K562 (cell line): ENCODE data around the gene TTC32. TPM values are rescaled to one million over a fixed set of nuclear protein-coding genes. Genes with fewer than 3 reads are reported as not detected.

ENCODE experiments used
- ATAC-seq: fragments of 200-7000 bp; cut with Tn5 transposase; 3 replicates; pipeline ENCODE4 v1.9.1; 2020; ENCODE audit warnings: moderate library complexity
- BruUV-seq: library from RNA; stranded (reverse); fragments of 400-500 nt; replicated peaks from 2 replicates; lab custom pipeline; 2021; lab: Mats Ljungman, UMichigan
- CTCF ChIA-PET: fragments of 300-600 bp; formaldehyde crosslinking; extraction: SDS; loops from one replicate; lab custom pipeline; 2021; ENCODE audit warnings: low intra/inter-chr PET ratio; lab: Yijun Ruan, JAX
- POLR2A ChIA-PET: fragments of 300-600, 350-650 bp; sonication (Branson Sonifier 250); formaldehyde crosslinking; extraction: SDS; loops from one replicate; lab custom pipeline; 2021; ENCODE audit warnings: antibody characterized with exemption, inconsistent platforms; lab: Yijun Ruan, JAX
- DNase-seq, 4 experiments: peaks; one replicate each; pipeline versions ENCODE4 v3.0.0 to v3.0.0-alpha.2; 2011 to 2018; ENCODE audit warnings: low spot score in 3 of 4, mixed read lengths in 3 of 4; ENCODE audit errors: extremely low read depth in 1 of 4
- FAIRE-seq: peaks from 2 replicates; lab custom pipeline; 2011; peaks lifted over from hg19 to GRCh38; lab: Jason Lieb, UNC
- H2AFZ ChIP-seq: 2 replicates; pipeline ENCODE4 v1.6.0; 2011; ENCODE audit warnings: low read depth, low read length, control low read depth, inconsistent platforms
- H3K27ac ChIP-seq: fragments of 200-600 bp; 3 replicates; pipeline ENCODE4 v1.8.0; 2011; ENCODE audit warnings: low read depth, mild to moderate bottlenecking, control low read depth, inconsistent platforms, low read length, moderate library complexity, mixed read lengths; ENCODE audit errors: extremely low read depth
- H3K27me3 ChIP-seq, 2 experiments: fragments of 300-600 bp in 1 of 2; 2 replicates in 1 of 2; 3 replicates in 1 of 2; pipeline versions ENCODE4 v1.6.0 to v1.8.0; 2011; ENCODE audit warnings: inconsistent platforms in 2 of 2, low read length in 2 of 2, mild to moderate bottlenecking in 1 of 2, mixed read lengths in 1 of 2, moderate library complexity in 1 of 2; ENCODE audit not compliant: control insufficient read depth in 2 of 2, insufficient read depth in 2 of 2
- H3K36me3 ChIP-seq: fragments of 300-600 bp; 3 replicates; pipeline ENCODE4 v1.8.0; 2011; ENCODE audit warnings: mild to moderate bottlenecking, low read length, inconsistent platforms; ENCODE audit not compliant: control insufficient read depth, insufficient read depth
- H3K4me1 ChIP-seq, 2 experiments: fragments of 200-600 bp in 1 of 2; replicated peaks in 1 of 2; 2 replicates in 1 of 2; 3 replicates in 1 of 2; pipeline versions ENCODE4 v1.5.1 to v1.8.0; 2011; ENCODE audit warnings: inconsistent platforms in 2 of 2, low read length in 2 of 2, mild to moderate bottlenecking in 1 of 2, mixed read lengths in 1 of 2, moderate library complexity in 1 of 2; ENCODE audit not compliant: control insufficient read depth in 2 of 2, insufficient read depth in 2 of 2
- H3K4me2 ChIP-seq: 2 replicates; pipeline ENCODE4 v1.6.1; 2011; ENCODE audit warnings: low read length, control low read depth, inconsistent platforms, mixed read lengths; ENCODE audit not compliant: insufficient read depth
- H3K4me3 ChIP-seq: fragments of 200-600 bp; sonication (generic), shearing (Covaris generic); 2 replicates; pipeline ENCODE4 v1.5.1; 2016; ENCODE audit warnings: control low read depth, inconsistent platforms
- H3K79me2 ChIP-seq: fragments of 200-600 bp; 3 replicates; pipeline ENCODE4 v1.8.0; 2011; ENCODE audit warnings: low read length, inconsistent platforms; ENCODE audit not compliant: control insufficient read depth, insufficient read depth
- H3K9ac ChIP-seq, 2 experiments: 2 replicates each; pipeline versions ENCODE4 v1.6.0 to v1.6.1; 2011; ENCODE audit warnings: low read depth in 2 of 2, low read length in 2 of 2, control low read depth in 1 of 2, inconsistent platforms in 1 of 2, mild to moderate bottlenecking in 1 of 2, mixed read lengths in 1 of 2; ENCODE audit not compliant: insufficient read depth in 1 of 2
- H3K9me1 ChIP-seq: one replicate; pipeline ENCODE4 v1.6.0; 2011; ENCODE audit warnings: inconsistent platforms, mild to moderate bottlenecking, low read length, moderate library complexity; ENCODE audit not compliant: control insufficient read depth, insufficient read depth
- H3K9me3 ChIP-seq: replicated peaks from 2 replicates; pipeline ENCODE4 v1.5.1; 2011; ENCODE audit warnings: low read depth, low read length, inconsistent platforms; ENCODE audit not compliant: control insufficient read depth, insufficient read depth
- H4K20me1 ChIP-seq: replicated peaks from 2 replicates; pipeline ENCODE4 v1.6.1; 2011; ENCODE audit warnings: low read length, inconsistent platforms, mixed read lengths; ENCODE audit not compliant: control insufficient read depth, insufficient read depth
- BHLHE40 ChIP-seq: IDR thresholded peaks from 2 replicates; pipeline ENCODE4 v1.6.1; 2011; ENCODE audit warnings: low read length, improper control_type of control experiment
- DDX20 ChIP-seq: fragments of 450-650 bp; IDR thresholded peaks from 2 replicates; pipeline ENCODE4 v1.6.1; 2016; ENCODE audit warnings: missing genetic modification characterization, low read depth, mild to moderate bottlenecking, missing compliant biosample characterization, moderate library complexity
- EGR1 ChIP-seq: fragments of 450-650 bp; conservative IDR thresholded peaks from 2 replicates; pipeline ENCODE4 v1.6.1; 2017; ENCODE audit warnings: mild to moderate bottlenecking
- FOXK2 ChIP-seq, 2 experiments: fragments of 450-650 bp; IDR thresholded peaks in 1 of 2; conservative IDR thresholded peaks in 1 of 2; 2 replicates each; pipeline ENCODE4 v1.6.1; 2016; ENCODE audit warnings: low read depth in 2 of 2, mild to moderate bottlenecking in 1 of 2
- IRF2 ChIP-seq: sonication (generic); formaldehyde crosslinking; IDR thresholded peaks from 2 replicates; pipeline ENCODE4 v1.8.1; 2022; ENCODE audit warnings: mild to moderate bottlenecking, missing genetic modification reagents
- KDM1A ChIP-seq, 2 experiments: fragments of 450-650 bp; IDR thresholded peaks; 2 replicates each; pipeline ENCODE4 v1.6.1; 2016; ENCODE audit warnings: mild to moderate bottlenecking in 2 of 2
- RBM25 ChIP-seq: fragments of 200-400 bp; formaldehyde crosslinking; IDR thresholded peaks from 2 replicates; pipeline ENCODE4 v1.6.1; 2018; ENCODE audit warnings: low read length, low read depth, moderate library complexity; ENCODE audit not compliant: severe bottlenecking
- ZNF23 ChIP-seq: fragments of 250-450 bp; sonication (Bioruptor Pico); IDR thresholded peaks from 2 replicates; pipeline ENCODE4 v1.4.0; 2020; ENCODE audit warnings: mild to moderate bottlenecking
- whole genome bisulfite sequencing: fragments of 100-300 bp; shearing (Covaris generic); methylation state at CpG from one replicate; pipeline ENCODE4 v1.1.6; 2016; ENCODE audit warnings: low coverage, mixed read lengths; ENCODE audit not compliant: insufficient coverage; ENCODE audit errors: missing lambda C conversion rate; 5-methylcytosine and 5-hydroxymethylcytosine counted together
- in situ Hi-C: fragments of 300-500 bp; cut with MboI; formaldehyde crosslinking; loops from 4 replicates; pipeline ENCODE4 v1.15.0; 2018; ENCODE audit warnings: inconsistent platforms, mixed read lengths
- intact Hi-C: fragments of 100-400 bp; cut with micrococcal nuclease; formaldehyde crosslinking; loops from 2 replicates; pipeline ENCODE4 v1.14.2; 2022
- polyA plus RNA-seq, 8 experiments: library from polyadenylated mRNA; depleted of rRNA in 4 of 8; stranded (reverse) in 5 of 8; unstranded in 3 of 8; fragments of >200 nt; fragmentation: Nextera tagmentation in 2 of 8; fragmentation: Illumina TruSeq in 1 of 8; extraction: Ambion mirVana in 2 of 8; extraction: Trizol in 1 of 8; gene quantifications; 2 replicates each; pipeline versions ENCODE4 v1.2.1 to v1.2.3, GENCODE V29; 2011 to 2014; ENCODE audit warnings: inconsistent platforms in 1 of 8, missing spikeins in 1 of 8
- total RNA-seq, 7 experiments: library from RNA; depleted of rRNA in 6 of 7; stranded (reverse); fragments of >200 nt in 6 of 7; fragmentation: Illumina TruSeq in 2 of 7; extraction: Trizol in 2 of 7; gene quantifications; 2 replicates each; pipeline versions ENCODE4 v1.2.1 to v1.2.3, GENCODE V29; 2011 to 2021; ENCODE audit warnings: low replicate concordance in 1 of 7
- TF ChIP-seq, protein P1 (sequence below): fragments of 450-650 bp; IDR thresholded peaks from 2 replicates; pipeline ENCODE4 v1.6.1; 2016; ENCODE audit warnings: low read depth, mild to moderate bottlenecking, moderate library complexity
- TF ChIP-seq, protein P2 (sequence below): fragments of 450-650 bp; formaldehyde crosslinking; IDR thresholded peaks from 2 replicates; pipeline ENCODE4 v1.4.0; 2022; ENCODE audit warnings: missing genetic modification characterization
- TF ChIP-seq, protein P3 (sequence below): fragments of 250-450 bp; sonication (Bioruptor Pico); IDR thresholded peaks from 2 replicates; pipeline ENCODE4 v1.8.0; 2022; ENCODE audit warnings: moderate library complexity, mild to moderate bottlenecking, inconsistent platforms

Gene TTC32
- total and polyA plus RNA-seq, 9 of the 15 experiments (the other 6 are each of a cell fraction or from before 2014, with no cell fraction given): 27.6 to 71.4 (median 52.6) TPM

DNA sequence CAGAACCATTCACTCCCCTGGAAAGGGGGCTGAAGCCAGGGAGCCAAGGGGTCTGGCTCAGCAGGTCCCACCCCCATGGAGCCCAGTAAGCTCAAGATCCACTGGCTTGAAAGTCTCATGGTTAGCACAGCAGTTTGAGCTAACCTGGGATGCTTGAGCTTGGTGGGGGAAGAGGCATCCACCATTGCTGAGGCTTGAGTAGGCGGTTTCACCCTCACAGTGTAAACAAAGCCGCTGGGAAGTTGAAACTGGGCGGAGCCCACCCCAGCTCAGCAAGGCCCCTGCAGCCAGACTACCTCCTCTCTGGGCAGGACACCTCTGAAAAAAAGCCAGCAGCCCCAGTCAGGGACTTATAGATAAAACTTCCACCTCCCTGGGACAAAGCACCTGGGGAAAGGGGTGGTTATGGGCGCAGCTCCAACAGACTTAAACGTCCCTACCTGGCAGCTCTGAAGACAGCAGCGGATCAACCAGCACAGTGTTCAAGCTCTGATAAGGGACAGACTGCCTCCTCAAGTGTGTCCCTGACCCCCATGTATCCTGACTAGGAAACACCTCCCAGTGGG is 14.7 kb upstream of the TTC32 start:
- ATAC-seq: peak; percentile 89
- H3K4me2 ChIP-seq: peak overlapping the region; percentile 38; the same call in 1 of the 2 replicates
- H3K27ac ChIP-seq: peak overlapping the region; percentile 36; the same call in 1 of the 3 replicates
- H3K27me3 ChIP-seq: no peaks in the 10 kb centered on the region
- H3K9ac ChIP-seq: peak overlapping the region in 1 of 2 experiments; percentile 69; a peak in 2 of 4 replicates
- WGBS: 17% methylated on average over 6 of the region's 6 CpGs
- FAIRE-seq: no peak
- H2AFZ ChIP-seq: peak overlapping the region; percentile 75
- H3K36me3 ChIP-seq: no peaks in the 10 kb centered on the region; the same call in 2 of the 3 replicates
- in situ Hi-C loops (no loop called here), intact Hi-C loops (no loop called here)
- ChIA-PET POLR2A (interaction anchor here (1.4 kb wide), 1 partner anchor 15 kb away, joined by 5 read pairs; the partner anchor contains the start of gene TTC32), CTCF (no interaction called here)
- H3K4me3 ChIP-seq: no peak overlapping the region
- no peaks in the 10 kb centered on the region for H3K79me2 ChIP-seq
- H3K9me1 ChIP-seq: no peaks in the 10 kb centered on the region
- peak in 1 of 4 experiments; percentile 50 for DNase-seq
- BruUV-seq: no TSS peak
- peaks cover 0 to 4% of the 10 kb centered on the region in 2 experiments; a peak in 2 of 5 replicates for H3K4me1 ChIP-seq
- H4K20me1 ChIP-seq: no peaks in the 10 kb centered on the region
- no peaks in the 10 kb centered on the region for H3K9me3 ChIP-seq
- TF ChIP-seq DDX20 (no peak), KDM1A (IDR thresholded peaks at IDR 0.05) (no peak), IRF2 (CRISPR knock-in tag) (no peak), ZNF23 (CRISPR knock-in tag) (no peak), FOXK2 (conservative IDR thresholded peaks at IDR 0.05 in 1 of 2, IDR thresholded peaks at IDR 0.05 in 1 of 2; ENCODE audit: low read depth in 2 of 2) (peak; percentile 40 to 60; a peak in 1 of 4 replicates), EGR1 (0 out of 2 replicates have a peak, but pooled peaks have one; percentile 35), RBM25 (no peak), BHLHE40 (no peak)
- TF ChIP-seq, protein P1, sequence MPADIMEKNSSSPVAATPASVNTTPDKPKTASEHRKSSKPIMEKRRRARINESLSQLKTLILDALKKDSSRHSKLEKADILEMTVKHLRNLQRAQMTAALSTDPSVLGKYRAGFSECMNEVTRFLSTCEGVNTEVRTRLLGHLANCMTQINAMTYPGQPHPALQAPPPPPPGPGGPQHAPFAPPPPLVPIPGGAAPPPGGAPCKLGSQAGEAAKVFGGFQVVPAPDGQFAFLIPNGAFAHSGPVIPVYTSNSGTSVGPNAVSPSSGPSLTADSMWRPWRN: no peak
- TF ChIP-seq, protein P2, sequence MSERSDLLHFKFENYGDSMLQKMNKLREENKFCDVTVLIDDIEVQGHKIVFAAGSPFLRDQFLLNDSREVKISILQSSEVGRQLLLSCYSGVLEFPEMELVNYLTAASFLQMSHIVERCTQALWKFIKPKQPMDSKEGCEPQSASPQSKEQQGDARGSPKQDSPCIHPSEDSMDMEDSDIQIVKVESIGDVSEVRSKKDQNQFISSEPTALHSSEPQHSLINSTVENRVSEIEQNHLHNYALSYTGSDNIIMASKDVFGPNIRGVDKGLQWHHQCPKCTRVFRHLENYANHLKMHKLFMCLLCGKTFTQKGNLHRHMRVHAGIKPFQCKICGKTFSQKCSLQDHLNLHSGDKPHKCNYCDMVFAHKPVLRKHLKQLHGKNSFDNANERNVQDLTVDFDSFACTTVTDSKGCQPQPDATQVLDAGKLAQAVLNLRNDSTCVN (CRISPR knock-in tag): no peak
- TF ChIP-seq, protein P3, sequence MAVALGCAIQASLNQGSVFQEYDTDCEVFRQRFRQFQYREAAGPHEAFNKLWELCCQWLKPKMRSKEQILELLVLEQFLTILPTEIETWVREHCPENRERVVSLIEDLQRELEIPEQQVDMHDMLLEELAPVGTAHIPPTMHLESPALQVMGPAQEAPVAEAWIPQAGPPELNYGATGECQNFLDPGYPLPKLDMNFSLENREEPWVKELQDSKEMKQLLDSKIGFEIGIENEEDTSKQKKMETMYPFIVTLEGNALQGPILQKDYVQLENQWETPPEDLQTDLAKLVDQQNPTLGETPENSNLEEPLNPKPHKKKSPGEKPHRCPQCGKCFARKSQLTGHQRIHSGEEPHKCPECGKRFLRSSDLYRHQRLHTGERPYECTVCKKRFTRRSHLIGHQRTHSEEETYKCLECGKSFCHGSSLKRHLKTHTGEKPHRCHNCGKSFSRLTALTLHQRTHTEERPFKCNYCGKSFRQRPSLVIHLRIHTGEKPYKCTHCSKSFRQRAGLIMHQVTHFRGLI: no peak
